ENCODE data around the gene CACUL1.

DNA sequence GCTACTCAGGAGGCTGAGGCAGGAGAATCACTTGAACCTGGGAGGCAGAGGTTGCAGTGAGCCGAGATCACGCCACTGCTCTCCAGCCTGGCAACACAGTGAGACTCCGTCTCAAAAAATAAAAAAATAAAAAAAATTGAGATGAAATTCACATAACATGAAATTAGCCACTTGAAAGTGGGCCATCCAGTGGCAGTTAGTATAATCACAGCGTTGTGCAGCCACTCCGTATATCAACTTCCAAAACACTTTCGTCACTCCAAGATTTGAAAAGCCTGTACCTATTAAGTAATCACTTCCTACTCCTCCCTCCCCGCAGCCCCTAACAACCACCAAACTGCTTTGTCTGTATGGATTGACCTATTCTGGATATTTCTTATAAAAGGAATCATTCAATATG lies 20.7 kb upstream of the CACUL1 start:
- TF ChIP-seq POLR2A (IDR thresholded peaks at IDR 0.05; ENCODE audit: low read depth, low read length): no peak
- no peak for TF ChIP-seq POLR2AphosphoS5 (IDR thresholded peaks at IDR 0.05; ENCODE audit: low read depth, low read length)
- no peak for TF ChIP-seq SPI1 (IDR thresholded peaks at IDR 0.05; ENCODE audit: low read depth, low read length)
- TF ChIP-seq TAF1 (IDR thresholded peaks at IDR 0.05; ENCODE audit: low read depth, low read length): no peak

All from GM12891 (cell line).